Activated T-cell treated with anti-CD3 and anti-CD28 coated beads, Interleukin-2, amount 50 U/mL, for 48 hours (primary cell): Measurements from ENCODE around the gene GRK1.

Experiments
- DNase-seq, 2 experiments: peaks; one replicate each; pipeline ENCODE4 v3.0.0-alpha.2; 2020

Gene GRK1

GRCh38 chr13:113763254-113763653 lies 96.2 kb downstream of the GRK1 start:
- DNase-seq = no peak

GRCh38 chr13:113763961-113764792 lies 97.2 kb downstream of the GRK1 start:
- no peak for DNase-seq

- no peak for DNase-seq
Measured at GRCh38 chr13:113764793-113765563, 98.0 kb downstream of the GRK1 start.

- no peak for DNase-seq
Measured at GRCh38 chr13:113765564-113765910, 98.5 kb downstream of the GRK1 start.

GRCh38 chr13:113766035-113766800 lies 99.2 kb downstream of the GRK1 start:
- DNase-seq = no peak

GRCh38 chr13:113767366-113767765 lies 100.3 kb downstream of the GRK1 start:
- no peak for DNase-seq

- no peak for DNase-seq
Measured at GRCh38 chr13:113768018-113768905, 101.2 kb downstream of the GRK1 start.

- DNase-seq = no peak
Measured at GRCh38 chr13:113769106-113769505, 102.1 kb downstream of the GRK1 start.

- DNase-seq = no peak
Measured at GRCh38 chr13:113769881-113770280, 102.9 kb downstream of the GRK1 start.

- no peak for DNase-seq
Measured at GRCh38 chr13:113770441-113770840, 103.4 kb downstream of the GRK1 start.

GRCh38 chr13:113770937-113771336 lies 103.9 kb downstream of the GRK1 start:
- DNase-seq = no peak

GRCh38 chr13:113771709-113772331 lies 104.8 kb downstream of the GRK1 start:
- DNase-seq = no peak

- DNase-seq = no peak
Measured at GRCh38 chr13:113774177-113775107, 107.4 kb downstream of the GRK1 start.

GRCh38 chr13:113775451-113776145 lies 108.6 kb downstream of the GRK1 start:
- DNase-seq = no peak

- DNase-seq = no peak
Measured at GRCh38 chr13:113776231-113777125, 109.5 kb downstream of the GRK1 start.

GRCh38 chr13:113777311-113778260 lies 110.6 kb downstream of the GRK1 start:
- no peak for DNase-seq

- DNase-seq = no peak
Measured at GRCh38 chr13:113781571-113781970, 114.6 kb downstream of the GRK1 start.

GRCh38 chr13:113782472-113782871 lies 115.5 kb downstream of the GRK1 start:
- DNase-seq = no peak
